ENCODE measurements around the gene ITFG2.

ITFG2 gene

DNA sequence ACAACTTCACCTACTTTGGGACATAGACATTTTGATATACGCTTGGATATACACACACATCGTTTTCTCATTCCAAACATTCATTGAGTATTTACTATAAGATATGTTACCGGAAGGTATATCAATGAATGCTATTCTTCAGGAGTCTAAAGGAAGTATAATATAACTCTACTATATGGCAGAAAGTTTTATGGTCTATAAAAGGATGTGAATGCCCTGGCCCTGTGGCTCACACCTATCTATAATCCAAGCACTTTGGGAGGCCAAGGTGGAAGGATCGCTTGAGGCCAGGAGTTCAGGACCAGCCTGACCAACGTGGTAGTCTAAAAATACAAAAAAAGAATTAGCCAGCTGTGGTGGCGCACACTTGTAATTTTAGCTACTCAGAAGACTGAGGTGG, 16.8 kb downstream of the ITFG2 start:
- in situ Hi-C loops (cut with MboI; ENCODE audit: low sequenced_read_pairs) = no loop called here

DNA sequence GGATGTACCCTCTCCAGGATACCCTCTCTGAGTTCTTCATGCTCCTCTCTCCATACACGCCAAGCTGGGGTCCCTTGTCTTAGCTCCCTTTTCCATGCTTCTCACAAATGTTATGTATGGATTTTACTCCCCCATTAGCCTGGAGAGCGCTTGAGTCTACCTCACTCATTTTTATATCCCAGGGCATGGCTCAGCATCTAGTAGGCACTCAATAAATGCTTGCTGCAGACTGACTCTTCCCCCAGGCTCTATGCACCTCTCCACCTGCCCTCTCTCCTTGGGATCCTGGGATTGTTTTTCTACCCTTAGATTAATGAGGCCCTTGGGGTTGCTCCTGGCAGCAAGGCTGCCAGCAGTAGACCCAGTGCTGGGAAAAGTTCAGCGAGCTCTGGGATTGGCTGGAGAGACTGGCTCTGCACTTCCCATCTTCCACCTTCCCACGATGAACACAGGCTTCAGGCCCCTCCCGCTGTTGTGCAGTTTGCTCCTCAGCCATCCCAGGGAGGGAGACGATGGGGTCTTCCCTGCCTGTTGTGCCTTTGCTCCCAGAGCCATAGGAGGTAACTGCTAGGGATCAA, 20.2 kb downstream of the ITFG2 start:
- in situ Hi-C loops (cut with MboI; ENCODE audit: low sequenced_read_pairs) = no loop called here

DNA sequence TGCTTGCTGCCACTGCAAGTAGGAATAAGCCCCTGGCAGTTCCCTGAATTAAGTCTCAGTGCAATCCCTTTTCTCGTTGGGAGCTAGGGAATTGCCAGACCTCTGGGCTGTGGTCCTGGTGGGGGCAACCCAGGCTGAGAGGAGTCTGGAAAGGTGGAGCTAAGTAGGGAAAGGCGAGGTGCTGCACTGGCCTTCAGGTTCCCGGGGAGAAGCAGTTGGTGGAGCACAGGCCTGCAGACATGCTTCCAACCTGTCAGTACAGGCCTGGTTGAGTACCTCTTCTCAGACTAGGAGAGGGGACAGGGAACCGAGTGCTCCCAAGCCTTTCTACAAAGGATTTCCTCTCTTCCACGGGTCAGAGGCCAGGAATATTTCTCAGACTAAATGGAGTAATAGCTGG, 20.9 kb downstream of the ITFG2 start:
- in situ Hi-C loops (cut with MboI; ENCODE audit: low sequenced_read_pairs) = no loop called here

DNA sequence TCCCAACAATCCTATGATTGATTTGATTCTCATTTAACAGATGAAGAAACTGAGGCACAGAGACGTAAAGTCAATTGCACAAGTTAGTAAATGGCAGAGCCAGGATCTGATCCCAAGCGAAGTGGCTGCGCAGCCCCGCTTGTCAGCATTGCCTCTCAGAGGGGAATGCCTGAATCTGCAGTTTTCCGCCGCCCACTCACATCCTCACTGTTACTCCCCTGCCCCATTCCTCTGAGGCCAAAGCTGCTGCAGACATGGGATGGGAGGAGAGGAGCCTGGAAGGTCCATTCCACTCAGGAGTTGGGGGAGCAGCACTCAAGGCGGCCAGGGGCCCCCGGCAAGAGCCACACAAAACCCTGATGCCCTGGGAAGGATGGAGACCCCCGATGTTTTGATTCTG, 21.3 kb downstream of the ITFG2 start:
- in situ Hi-C loops (cut with MboI; ENCODE audit: low sequenced_read_pairs) = no loop called here

DNA sequence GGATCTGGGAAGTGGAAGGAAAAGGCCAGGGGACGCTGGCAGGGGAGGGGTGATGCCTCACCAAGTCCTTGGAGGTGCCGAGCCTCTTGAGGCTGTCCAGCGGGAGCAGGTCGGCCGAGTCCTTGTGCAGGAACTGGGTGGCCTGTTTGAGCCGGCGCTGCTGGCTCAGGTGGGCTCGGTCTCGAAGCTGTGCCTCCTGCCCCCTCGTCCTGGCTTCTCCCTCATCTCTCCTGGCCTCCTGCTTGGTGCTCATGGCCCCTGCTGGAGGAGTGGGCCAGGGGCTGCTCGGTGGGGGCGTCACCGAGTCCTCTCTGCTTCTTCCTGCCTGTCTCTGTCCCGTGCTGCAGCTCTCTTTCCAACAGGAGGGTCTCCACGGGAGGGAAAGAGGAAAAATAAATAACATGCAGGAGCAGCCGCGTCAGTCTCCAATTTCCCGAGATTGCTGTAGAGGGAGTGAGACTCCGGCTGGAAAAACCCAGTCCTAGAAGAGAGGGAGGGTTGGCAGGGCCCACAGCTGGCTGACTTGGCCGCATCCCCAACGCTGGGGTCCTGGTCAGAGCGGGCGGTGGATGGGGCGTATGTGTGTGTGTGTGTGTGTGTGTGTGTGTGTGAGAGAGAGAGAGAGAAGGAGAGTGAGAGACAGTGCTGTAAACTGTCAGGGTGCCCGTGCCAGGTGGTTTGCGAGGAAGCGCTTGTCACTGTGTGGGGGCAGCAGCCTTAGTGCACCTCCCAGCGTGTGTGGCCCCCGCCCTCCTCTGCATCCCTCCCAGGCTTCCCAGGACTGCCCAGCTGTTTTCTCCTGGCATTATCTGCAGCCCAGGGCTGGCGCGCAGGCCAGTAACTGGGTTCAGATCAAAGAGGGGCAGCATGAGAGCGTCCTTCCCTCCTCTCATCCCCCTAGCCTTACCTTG, 22.4 kb downstream of the ITFG2 start, which contains the start of gene NRIP2:
Gene NRIP2, minus strand, starts transcription at position 455 of the 911 bp plus-strand sequence. Its CDS starts 52 bp downstream, at position 403.
- in situ Hi-C loops (cut with MboI; ENCODE audit: low sequenced_read_pairs) = no loop called here

DNA sequence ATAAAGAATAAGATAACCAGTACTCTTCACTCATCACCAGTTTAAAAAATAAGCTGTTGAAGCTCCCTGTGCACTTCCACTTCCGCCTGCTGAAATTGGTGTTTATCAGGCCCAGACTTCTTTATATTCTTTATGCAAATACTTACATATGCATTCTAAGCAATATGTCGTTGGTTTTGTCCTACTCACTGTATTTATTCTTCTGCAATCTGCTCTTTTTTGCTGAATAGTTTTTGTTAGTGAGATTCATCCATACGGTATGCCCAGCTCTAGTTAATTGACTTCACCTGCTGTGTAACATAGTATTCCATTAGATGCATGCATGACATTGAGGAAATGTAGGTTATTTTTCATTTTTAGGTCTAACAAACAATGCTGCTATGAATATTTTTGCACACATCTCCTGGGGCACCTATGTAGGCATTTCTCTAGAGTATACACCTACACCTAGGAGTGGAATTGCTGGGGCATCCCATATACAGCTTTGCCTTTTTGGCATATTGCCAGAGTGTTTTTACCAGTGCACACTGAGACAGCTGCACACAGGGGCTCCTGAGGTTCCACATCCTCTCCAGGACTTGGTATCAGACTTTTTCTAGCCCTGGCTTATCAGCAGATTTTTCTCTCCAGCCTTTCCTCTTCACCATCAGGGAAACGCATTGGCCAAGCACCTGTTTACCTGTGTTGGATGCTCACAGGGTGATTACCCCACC, 23.4 kb downstream of the ITFG2 start:
- in situ Hi-C loops (cut with MboI; ENCODE audit: low sequenced_read_pairs) = no loop called here

DNA sequence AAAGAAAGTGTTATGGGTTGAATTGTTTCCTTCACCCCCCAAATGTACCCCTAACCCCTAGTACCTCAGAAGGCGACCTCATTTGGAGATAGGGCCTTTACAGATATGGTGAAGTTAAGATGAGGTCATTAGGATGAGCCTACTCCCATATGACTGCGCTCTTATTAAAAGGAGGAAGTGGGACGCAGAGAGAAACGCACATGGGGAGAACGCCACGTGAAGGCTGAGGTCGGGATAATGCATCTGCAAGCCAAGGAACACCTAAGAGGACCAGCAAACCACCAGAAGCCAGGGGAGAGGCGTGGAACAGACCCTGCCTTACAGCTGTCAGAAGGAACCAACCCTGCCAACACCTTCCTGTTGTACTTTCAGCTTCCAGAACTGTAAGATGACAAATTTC, 24.1 kb downstream of the ITFG2 start:
- in situ Hi-C loops (cut with MboI; ENCODE audit: low sequenced_read_pairs) = no loop called here

DNA sequence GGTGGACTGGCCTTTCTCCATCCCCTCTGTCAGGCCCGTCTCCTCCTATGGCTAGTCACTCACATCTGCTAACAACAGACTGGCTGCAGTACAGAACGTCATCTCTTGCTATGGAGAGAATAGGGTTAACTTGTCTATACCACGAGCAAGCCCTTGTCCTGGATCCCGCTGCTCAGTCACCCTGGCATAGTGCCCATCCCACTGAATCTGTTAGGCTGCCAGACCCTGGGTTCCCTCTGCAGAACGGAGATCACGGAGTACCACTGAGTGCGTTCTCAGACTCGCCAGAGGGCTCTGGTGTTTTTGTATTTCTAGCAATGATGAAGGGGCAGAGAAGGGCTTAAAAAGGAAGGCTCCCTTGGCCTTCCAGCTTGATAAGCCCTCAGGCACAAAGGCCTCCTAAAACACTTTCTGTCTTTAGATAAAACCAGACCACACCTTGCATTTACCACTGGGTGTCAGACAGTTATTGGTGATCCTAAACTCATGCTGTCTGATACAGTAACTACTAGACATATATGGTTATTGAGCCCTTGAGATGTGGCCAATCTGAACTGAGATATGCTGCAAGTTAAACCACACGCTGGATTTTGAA, 28.7 kb downstream of the ITFG2 start:
- in situ Hi-C loops (cut with MboI; ENCODE audit: low sequenced_read_pairs) = no loop called here

DNA sequence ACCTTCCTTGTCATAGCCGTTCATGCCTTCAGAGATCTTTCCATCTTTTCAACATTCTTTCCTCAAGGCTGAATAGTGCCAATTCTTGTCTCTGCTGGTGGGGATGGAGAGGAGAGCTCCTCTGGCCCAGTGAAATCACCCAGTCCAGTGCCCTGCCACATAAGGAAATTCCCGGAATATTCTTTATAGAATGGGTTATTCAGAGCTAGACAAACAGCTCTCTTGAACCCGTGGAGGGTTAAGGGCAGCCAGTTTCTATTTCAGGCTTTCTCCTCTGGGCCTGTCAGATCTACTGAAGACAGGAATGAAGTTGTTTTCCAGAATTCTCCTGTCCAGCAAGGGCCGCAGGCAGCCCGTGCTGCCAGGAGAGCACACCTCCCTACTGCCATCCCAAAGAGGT, 30.5 kb downstream of the ITFG2 start:
- in situ Hi-C loops (cut with MboI; ENCODE audit: low sequenced_read_pairs) = no loop called here

DNA sequence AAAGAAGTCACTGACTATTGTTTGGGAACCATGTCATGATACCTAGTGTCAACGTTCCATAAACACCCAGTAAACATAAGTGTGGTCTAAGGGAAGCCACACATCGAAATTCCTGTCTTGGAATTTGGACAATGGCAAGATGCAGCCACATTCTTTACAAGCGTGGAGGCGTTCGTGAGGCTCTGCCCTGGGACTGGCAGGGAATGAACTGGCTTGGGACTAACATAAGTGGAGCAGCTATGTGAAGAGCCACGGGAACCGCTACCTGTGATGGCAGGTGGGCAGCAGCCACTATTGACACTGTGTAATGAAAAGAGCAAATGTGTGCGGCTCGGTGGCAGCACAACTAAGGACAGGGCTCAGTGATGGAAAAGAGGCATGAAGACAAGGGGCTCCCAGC, 32.3 kb downstream of the ITFG2 start:
- in situ Hi-C loops (cut with MboI; ENCODE audit: low sequenced_read_pairs) = no loop called here

DNA sequence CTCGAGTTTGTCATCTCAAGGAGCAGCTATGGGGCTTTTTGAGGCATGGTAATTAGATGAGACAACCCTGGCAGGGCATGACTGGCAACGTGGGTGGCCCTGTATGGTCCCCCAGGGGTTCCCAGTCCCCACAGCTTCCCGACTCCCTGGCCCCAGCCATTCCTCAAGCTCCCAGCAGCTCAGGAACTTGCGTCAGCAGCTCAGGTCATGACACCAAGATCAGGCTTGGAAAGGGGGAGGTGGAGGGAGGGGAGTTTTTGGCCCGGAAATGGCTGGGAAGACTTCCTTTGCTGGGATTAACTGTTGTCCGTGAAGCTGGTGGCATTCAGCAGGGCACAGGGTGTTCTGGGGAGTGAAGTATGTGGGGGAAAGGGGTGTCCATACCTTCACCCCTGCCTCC, 32.8 kb downstream of the ITFG2 start:
- in situ Hi-C loops (cut with MboI; ENCODE audit: low sequenced_read_pairs) = no loop called here

DNA sequence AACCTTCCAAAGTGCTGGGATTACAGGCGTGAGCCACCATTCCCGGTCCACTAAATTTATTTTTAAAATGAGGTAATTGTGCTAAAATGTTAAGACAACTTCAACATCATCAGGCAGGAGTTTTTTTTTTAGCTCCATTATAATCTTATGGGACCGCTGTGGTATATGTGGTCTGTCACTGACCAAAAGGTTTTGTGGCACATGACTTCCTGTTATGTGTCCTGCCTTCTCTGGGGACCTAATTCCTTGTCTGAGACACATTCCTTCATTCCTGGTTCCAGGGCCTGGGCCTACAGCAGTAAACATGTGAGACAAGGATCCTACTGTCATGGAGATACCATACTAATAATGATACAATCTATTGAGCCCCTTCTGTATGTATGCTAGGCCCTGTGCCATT, 39.5 kb downstream of the ITFG2 start:
- in situ Hi-C loops (cut with MboI; ENCODE audit: low sequenced_read_pairs) = no loop called here

DNA sequence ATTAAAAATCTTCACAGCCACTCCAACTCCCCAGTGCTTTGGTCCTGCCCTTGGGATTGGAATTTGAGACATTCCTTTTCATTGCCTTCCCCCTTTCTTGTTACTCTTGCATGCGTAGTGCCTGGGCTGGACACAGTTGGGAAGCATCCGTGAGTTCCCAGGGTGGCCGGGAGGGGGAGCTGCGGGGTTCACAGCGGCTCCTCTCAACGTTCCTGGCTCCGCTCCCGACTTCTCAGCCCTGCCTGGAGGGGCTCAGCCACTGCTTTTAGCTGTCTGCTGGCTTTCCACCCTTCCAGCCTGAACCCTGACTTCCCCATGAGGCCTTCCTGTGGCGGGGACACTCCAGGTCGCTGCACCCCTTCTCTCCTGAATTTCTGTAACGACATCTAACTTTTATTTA, 41.2 kb downstream of the ITFG2 start:
- in situ Hi-C loops (cut with MboI; ENCODE audit: low sequenced_read_pairs) = no loop called here

DNA sequence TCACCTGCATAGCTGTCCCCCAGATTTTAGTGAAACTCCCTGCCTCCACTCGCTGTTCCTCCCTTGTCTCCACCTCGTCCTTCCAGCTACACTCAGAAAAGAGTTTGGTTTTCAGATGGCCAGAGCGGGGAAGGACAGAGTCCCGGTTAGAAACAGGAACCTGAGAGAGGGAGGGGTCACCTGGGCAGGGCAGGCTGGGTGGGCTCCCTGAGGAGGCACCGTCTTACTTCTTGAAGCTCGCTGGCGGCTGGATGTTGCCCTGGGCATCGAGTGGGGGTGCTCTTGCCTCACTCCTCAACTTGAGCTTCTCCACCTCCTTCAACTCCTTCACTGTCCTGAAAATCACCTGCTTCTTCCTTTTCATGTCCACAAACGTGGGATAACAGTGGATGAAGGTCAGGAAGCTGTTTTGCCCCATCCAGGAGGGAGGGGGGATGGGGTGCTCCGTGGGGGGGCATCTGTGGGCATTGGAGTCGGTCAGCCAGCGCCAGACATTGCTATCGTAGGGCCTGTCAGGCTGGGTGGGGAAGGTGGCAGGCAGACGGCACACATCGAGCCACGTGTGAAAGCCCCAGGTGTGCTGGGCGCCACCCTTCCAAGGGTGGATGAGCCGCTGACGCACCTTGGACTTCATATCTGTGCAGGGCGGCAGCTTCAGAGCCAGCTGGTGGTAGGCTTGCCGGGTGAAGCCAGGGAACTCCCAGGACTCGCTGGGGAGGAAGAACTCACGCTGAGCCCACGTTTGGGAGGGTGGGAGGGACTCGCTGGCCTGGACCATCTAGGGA, 42.4 kb downstream of the ITFG2 start:
- in situ Hi-C loops (cut with MboI; ENCODE audit: low sequenced_read_pairs) = no loop called here

DNA sequence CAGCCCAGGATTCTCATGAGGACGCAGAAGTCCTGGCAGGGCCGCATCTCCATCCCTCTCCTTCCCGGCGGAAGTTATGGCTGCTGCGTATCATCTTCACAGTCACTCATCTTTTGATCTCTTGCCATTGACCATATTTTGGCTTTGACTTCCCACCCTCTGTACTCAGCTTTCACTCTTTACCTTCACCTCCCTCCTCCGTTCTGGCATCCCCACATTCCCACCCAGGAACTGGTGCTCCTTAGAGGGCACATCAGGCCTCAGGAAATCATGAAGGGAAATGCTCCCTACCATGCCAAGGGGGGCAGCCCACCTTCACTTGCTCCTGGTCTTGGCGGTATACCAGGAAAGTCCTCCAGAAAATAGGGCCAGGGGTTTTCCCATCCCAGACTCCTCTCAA, 43.1 kb downstream of the ITFG2 start:
- in situ Hi-C loops (cut with MboI; ENCODE audit: low sequenced_read_pairs) = no loop called here

DNA sequence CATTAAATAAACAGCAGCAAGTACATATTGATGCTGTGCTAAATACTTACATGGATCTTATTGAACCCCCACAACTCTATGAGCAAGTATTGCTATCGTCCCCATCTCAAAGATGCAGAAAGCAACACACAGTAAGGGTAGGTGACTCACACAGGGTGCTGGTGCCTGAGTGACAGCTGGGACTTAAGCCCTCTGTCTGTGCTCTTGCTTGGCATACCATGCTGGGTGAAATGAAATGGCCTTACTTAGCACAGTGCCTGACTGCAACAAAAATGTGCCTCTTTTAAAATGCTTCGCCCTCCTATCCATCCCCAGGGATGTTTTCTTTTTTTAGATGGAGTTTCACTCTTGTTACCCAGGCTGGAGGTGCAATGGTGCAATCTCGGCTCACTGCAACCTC, 43.6 kb downstream of the ITFG2 start:
- in situ Hi-C loops (cut with MboI; ENCODE audit: low sequenced_read_pairs) = no loop called here

DNA sequence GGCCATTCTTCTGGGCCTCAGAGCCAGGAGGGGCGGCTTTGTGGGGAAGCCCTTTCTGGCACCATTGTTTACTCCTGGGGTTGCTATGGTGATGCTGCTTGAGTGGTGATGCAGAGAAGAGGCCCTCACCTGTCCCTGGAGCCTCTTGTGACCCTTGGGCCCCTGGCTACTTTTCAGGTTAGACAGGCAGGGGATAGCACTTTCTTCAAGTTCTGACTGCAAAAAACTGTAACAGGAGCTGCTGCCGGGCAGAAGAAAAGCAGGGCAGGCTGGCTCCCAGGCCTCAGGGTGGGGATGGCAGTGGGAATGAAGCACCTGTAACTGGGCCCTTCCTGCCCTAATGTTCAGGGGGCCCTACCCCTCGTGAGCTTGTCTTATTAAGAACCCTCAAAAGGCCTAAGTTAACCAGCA, 44.6 kb downstream of the ITFG2 start, which contains the start of gene TEX52:
Gene TEX52, minus strand, starts transcription at position 19 of the 411 bp plus-strand sequence. Its CDS starts 13 bp downstream, at position 6.
- in situ Hi-C loops (cut with MboI; ENCODE audit: low sequenced_read_pairs) = no loop called here

DNA sequence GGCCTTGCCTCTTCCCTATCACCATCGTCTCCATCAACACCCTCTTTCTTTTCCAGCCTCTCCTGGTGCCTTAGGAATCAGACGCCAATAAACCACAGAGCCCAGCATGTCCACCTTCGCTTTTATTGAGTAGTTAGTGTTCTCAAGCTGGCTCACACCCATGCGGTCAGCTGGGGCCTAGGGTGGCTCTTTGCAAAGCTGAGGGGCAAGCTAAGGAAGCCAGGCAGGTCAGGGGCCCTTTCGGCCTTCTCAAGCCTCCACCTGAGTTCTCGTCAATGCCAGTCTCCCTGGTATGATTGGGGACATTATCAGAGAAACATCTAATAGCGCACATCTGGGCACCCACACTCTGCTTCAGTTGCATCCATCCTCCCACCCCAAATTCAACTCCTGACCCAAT, 45.1 kb downstream of the ITFG2 start:
- in situ Hi-C loops (cut with MboI; ENCODE audit: low sequenced_read_pairs) = no loop called here

DNA sequence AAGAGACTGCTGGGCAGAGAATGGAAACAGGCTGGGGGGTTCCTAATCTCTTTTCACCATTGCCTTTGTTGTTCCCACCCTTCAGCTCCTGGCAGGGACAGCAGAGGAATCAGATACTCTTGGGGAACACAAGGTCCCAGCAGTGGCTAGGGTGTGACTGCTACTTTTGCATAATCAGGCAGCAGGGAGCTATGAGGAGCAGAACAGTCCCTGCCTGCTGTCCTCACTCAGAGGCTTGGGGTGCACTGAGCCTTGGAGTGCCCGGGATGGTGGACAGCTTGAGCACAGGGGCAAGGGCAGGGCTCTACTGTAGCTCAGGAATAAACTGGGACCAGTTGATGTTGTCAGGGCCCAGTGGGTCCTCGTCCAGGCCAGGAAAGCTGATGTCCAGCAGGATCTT, 45.9 kb downstream of the ITFG2 start:
- in situ Hi-C loops (cut with MboI; ENCODE audit: low sequenced_read_pairs) = no loop called here

DNA sequence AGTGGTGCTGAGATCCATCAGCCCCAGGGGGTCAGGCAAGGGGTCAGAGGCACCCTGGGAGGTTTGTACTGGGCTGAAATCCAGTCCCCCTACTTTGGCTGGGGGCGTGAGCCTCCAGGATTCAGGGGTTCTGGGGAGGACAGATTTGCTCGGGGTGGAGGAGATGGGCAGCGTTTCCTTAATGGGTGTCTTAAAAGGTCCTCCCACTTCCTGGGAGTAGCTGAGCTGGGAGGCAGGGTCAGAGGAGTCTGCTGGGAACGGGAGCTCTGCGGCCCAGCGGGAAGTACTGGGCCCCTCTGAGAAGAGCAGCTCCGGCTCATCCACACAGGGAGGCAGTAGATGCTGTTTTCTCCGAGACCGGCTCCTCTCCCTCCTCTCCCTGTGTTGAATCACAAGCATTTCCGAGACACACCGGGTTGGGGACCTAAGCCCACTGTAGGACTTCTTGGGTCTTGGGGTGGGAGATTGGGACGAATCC, 46.5 kb downstream of the ITFG2 start:
- in situ Hi-C loops (cut with MboI; ENCODE audit: low sequenced_read_pairs) = no loop called here

Data from HL-60/S4 treated with retinoic acid at 250 ng/mL for 4 days and 3 days (cell line).